GM19468 (cell line): ENCODE data around the gene RAB3GAP2.
"Not testable (repeated sequence)": the region's sequence is repeated elsewhere in the genome, so short reads cannot be mapped to it uniquely, and the experiment has no call there.

Source experiments
- ATAC-seq: cut with Tn5 transposase; IDR thresholded peaks from one replicate; pipeline ENCODE4 v1.9.1; 2021; ENCODE audit warnings: mild to moderate bottlenecking, moderate library complexity, moderate number of reproducible peaks; ENCODE audit not compliant: unreplicated experiment; ENCODE audit errors: extremely low read depth

RAB3GAP2 gene

DNA sequence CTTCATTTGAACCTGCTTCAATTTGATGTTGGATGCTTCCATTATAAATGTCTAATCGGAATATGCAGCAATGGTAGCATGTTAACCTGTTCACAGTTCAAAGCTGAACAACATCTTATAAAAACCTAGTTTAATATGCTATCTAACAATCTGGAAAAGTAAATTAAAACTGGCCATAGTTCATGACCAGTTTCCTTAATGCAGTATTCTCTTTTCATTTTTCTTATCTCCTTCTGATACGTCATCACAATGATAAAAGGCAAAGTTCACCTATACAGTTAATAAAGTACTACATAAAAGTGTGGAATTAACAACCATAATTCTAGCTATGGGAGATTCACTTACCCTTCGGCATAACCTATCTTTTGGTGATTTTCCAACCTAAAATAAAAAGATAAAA is 113.2 kb downstream of the RAB3GAP2 start:
- no peak for ATAC-seq

- not testable (repeated sequence) for ATAC-seq
Measured at GRCh38 chr1:220158530-220158929, 113.7 kb downstream of the RAB3GAP2 start.

DNA sequence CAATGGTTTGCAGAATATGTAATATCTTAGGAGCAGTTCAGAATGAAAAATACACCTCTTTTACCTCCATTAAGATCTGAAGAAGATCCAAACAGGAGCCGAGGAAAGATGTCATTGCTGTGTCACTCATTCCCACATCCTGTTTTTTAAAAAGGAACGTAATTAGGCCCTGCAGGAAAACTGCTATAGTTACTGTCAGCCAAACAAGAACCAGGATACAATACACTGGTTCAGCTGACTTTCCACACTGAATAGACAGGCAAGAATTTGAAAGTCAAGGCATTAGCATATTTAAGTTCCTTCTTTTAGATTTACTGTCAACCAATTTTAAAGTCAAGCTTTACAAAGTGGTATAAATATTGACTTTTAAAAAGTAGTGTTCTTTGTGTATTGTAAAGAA is 114.5 kb downstream of the RAB3GAP2 start:
- no peak for ATAC-seq

DNA sequence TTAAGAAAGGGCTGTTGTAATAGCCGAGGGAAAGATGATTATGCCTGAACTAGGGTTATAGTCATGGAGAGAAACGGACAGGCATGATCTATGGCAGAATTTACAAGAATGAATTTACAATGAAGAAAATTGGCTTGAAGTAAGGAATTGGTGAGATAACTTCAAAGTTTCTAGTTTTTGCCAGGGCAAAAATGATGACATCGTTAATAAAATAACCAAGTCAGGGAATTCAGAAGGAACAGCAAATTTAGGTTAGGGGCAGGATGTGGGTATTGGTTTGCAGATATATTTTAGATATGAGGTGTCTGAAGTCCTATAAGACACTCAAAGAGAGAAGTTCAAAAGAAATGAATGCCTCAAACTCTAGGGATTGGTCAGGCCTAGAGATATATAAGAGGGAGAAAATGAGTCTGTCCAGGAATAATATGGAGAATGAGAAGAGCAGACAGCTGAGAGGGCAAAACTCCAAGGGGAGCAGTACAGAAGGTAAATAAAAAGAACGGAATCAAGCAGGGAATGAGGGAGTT is 115.6 kb downstream of the RAB3GAP2 start:
- no peak for ATAC-seq

DNA sequence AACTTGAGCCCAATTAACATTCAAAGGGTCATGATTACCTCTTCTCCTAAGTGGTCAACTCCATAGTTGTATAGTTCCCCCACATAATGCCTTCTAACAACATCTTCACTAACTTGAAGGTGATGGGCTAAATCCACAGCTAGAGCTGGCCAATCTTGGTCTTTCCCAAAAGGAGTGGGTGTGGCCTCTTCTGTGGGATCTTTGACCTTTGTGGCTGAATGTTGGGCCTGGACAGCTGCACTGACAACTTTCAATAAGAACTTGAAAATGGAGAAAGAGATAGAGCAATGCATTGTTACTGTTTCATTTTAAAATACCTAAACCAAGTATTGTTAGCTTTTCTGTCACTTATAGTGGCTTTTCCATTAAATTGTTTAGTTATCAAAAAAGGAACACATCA is 119.1 kb downstream of the RAB3GAP2 start:
- no peak for ATAC-seq

DNA sequence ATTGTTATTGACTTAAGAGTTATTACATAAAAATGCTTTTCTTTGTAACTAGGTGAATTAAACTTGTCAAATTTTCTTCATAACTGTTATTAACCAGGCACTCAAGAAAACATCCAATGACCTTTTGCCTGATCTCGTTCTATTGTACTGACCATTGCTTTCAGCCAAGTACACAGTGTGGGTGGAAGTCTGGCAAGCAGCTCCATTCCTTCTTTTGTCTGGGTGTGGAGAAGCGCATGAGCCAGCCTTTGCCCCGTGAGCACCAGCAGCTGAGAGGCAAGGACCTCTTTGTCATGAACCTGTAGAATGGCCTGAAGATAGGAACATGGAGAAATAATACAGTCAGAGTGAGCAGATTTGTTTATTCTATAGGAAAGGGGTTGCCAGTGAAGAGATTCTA is 120.8 kb downstream of the RAB3GAP2 start:
- no peak for ATAC-seq

- ATAC-seq = peak; percentile 48
Measured at GRCh38 chr1:220149742-220150141, 122.5 kb downstream of the RAB3GAP2 start.

- ATAC-seq = no peak
Measured at GRCh38 chr1:220144051-220144450, 128.2 kb downstream of the RAB3GAP2 start.

DNA sequence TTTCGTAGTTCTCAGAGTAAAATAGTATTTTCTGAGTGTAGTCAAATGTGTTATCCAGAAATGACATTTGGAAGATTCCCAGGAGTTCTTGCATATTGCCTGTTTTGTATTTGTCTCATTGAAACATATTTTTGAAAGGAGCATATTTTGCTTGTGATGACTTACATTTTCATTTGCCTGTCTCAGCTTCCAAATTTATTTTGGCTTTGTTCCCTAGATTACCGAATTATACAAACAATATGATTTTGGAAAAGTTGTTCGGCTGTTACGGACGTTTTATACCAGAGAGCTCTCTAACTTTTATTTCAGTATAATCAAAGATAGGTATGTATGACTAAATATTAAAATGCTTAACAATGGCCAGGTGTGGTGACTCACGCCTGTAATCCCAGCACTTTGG is 132.3 kb downstream of the RAB3GAP2 start:
- no peak for ATAC-seq

- ATAC-seq = no peak
Measured at GRCh38 chr1:220137019-220137786, 135.1 kb downstream of the RAB3GAP2 start.

GRCh38 chr1:220135755-220136154 is 136.5 kb downstream of the RAB3GAP2 start:
- ATAC-seq = no peak

GRCh38 chr1:220129479-220130210 is 142.6 kb downstream of the RAB3GAP2 start:
- no peak for ATAC-seq

- no peak for ATAC-seq
Measured at GRCh38 chr1:220127076-220127475, 145.2 kb downstream of the RAB3GAP2 start.

DNA sequence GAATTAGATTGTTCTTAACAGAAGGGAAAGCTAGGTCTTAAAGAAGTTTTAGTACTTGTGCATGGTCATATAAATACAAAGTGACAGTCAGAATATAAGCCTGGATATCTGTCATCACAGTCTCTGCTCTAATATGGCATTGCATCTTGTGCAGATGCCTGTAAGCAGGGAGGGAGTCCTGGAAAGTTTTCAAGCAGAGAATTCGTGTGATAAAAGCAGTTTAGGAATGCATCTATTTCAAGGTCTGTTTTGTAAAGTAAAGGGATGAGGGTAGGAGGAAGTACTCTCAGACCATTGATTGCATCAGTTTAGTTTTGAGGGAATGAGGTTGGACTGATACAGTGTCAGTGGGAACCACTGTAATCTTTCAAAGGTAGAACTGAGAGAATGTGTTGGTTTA is 147.7 kb downstream of the RAB3GAP2 start:
- ATAC-seq = no peak

GRCh38 chr1:220123889-220124288 is 148.4 kb downstream of the RAB3GAP2 start:
- no peak for ATAC-seq

DNA sequence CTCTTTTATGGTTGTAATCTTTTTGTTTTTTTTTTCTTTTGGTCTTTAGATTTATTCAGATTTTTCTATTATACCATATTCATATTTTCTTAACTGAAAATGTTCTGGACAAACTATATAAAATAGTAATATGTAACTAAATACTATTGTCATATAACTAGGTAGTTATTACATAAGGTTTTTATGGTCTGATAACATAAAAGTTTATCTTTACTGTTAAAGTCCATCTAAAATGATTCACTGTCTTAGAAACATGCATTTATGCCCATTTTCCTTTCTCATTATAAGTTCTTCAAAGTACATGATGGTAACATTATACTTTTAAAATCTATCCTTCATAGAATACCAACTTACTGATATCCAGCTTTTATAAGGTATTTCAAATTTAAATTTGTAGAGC is 149.2 kb downstream of the RAB3GAP2 start:
- no peak for ATAC-seq

DNA sequence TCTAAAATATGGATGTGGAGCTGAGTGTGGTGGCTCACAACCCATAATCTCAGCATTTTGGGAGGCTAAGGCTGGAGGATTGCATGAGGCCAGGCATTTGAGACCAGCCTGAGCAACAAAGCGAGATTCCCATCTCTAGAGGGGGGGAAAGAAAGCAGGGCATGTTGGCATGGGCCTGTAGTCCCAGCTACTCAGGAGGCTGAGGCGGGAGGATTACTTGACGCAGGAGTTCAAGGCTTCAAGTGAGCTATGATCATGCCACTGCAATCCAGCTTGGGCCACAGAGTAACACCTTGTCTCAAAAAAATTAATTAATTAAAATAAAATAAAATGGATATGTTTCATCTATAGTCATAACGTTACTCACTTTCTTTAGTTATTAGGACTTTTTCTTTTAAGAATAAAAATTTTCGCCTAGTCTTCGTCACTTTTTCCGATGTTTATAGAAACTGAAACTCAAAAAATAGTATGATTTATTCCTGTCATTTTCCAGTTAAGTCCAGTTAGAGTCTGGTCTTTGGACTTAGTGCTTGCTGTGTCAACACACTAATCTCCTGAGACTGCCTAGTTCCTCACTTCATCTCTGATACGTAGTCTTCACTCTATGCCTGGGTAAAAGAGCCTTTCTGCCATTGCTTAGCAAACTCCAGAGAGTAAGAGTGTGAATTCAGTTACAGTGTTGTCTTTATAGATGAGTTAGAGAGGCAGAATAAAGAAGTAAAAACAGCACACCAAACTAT is 150.3 kb downstream of the RAB3GAP2 start:
- ATAC-seq = no peak

- ATAC-seq = no peak
Measured at GRCh38 chr1:220119043-220119512, 153.2 kb downstream of the RAB3GAP2 start.

GRCh38 chr1:220113136-220113695 is 159.0 kb downstream of the RAB3GAP2 start:
- ATAC-seq = no peak

DNA sequence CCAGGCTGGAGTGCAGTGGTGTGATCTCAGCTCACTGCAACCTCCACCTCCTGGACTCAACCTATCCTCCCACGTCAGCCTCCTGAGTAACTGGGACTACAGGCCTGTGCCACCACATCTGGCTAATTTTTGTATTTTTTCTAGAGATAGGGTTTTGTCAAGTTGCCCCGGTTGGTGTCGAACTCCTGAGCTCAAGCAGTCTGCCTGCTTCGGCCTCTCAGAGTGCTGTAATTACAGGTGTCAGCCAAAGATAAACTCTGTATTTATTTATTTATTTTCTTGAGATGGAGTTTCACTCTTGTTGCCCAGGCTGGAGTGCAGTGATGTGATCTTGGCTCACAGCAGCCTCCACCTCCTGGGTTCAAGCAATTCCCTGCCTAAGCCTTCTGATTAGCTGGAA is 159.7 kb downstream of the RAB3GAP2 start:
- ATAC-seq = not testable (repeated sequence)
